ENCODE data around the gene RAPSN. TPM values are rescaled to one million over a fixed set of nuclear protein-coding genes. Genes with fewer than 3 reads are reported as not detected.

RAPSN gene
- total RNA-seq, 4 donors from 2014 or later: not detected

DNA sequence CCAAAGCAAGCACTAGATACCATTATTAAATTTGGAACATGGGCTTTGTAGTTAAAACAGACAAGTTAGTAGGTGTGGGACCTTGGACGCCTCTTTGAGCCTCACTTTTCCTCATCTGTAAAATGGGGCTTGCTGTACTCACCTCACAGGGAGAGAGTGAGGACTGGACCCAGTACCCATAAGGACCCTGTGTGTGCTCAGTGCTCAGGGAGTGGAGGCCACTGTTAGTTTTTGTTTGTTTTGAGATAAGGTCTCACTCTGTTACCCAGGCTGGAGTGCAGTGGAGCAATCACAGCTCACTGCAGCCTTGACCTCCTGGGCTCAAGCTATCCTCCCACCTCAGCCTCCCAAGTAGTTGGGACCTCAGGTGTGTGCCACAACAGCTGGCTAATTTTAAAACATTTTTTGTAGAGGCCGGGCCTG, 8.9 kb downstream of the RAPSN start:
- in situ Hi-C loops (cut with MboI; ENCODE audit: low pct_ligation_motif_present in 1 of 4, low pct_unique_long_range_greater_than_20kb in 1 of 4, low sequenced_read_pairs in 3 of 4): no loop called here
- Histone ChIP-seq H3K4me3 (no peak overlapping the region), H3K4me1 (peaks cover 0 to 9% (median 3%) of the 10 kb centered on the region in 4 donors), H3K27ac (no peak overlapping the region), H3K9me3 (no peaks in the 10 kb centered on the region), H3K27me3 (no peaks in the 10 kb centered on the region), H3K36me3 (no peaks in the 10 kb centered on the region)
- TF ChIP-seq EP300 (IDR thresholded peaks at IDR 0.05; ENCODE audit: low read depth): no peak
- TF ChIP-seq, protein P1, sequence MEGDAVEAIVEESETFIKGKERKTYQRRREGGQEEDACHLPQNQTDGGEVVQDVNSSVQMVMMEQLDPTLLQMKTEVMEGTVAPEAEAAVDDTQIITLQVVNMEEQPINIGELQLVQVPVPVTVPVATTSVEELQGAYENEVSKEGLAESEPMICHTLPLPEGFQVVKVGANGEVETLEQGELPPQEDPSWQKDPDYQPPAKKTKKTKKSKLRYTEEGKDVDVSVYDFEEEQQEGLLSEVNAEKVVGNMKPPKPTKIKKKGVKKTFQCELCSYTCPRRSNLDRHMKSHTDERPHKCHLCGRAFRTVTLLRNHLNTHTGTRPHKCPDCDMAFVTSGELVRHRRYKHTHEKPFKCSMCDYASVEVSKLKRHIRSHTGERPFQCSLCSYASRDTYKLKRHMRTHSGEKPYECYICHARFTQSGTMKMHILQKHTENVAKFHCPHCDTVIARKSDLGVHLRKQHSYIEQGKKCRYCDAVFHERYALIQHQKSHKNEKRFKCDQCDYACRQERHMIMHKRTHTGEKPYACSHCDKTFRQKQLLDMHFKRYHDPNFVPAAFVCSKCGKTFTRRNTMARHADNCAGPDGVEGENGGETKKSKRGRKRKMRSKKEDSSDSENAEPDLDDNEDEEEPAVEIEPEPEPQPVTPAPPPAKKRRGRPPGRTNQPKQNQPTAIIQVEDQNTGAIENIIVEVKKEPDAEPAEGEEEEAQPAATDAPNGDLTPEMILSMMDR (IDR thresholded peaks at IDR 0.05): no peak
- no peak for TF ChIP-seq POLR2AphosphoS5 (IDR thresholded peaks at IDR 0.05)
- no peak for TF ChIP-seq POLR2A (IDR thresholded peaks at IDR 0.05)
- intact Hi-C loops (cut with DNase I; ENCODE audit: low total_unique reads): no loop called here
- no peak for DNase-seq
- WGBS, 2 donors (ENCODE audit: low coverage in 1 of 2): 89 to 100% methylated on average over 1 to 2 of the region's 2 CpGs

DNA sequence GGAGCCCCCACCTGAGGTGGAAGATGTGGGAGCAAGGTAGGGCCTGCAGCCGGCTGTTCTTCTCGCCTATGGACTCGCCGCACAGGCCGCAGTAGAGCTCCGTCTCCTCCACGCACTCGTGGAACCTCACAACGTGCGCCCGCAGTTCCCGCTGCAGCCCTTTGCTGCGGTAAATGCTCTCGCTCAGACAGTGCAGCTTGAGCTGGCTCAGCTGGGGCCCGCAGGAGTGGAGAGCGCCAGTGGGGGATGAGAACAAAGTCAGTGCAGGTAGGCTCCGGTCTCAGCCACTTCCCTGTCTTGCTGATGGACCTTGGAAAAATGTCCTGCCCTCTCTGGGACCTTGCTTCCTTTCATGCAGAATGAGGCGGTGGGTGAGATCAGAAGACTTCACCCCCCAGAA, 10.2 kb downstream of the RAPSN start:
- in situ Hi-C loops (cut with MboI; ENCODE audit: low pct_ligation_motif_present in 1 of 4, low pct_unique_long_range_greater_than_20kb in 1 of 4, low sequenced_read_pairs in 3 of 4): no loop called here

DNA sequence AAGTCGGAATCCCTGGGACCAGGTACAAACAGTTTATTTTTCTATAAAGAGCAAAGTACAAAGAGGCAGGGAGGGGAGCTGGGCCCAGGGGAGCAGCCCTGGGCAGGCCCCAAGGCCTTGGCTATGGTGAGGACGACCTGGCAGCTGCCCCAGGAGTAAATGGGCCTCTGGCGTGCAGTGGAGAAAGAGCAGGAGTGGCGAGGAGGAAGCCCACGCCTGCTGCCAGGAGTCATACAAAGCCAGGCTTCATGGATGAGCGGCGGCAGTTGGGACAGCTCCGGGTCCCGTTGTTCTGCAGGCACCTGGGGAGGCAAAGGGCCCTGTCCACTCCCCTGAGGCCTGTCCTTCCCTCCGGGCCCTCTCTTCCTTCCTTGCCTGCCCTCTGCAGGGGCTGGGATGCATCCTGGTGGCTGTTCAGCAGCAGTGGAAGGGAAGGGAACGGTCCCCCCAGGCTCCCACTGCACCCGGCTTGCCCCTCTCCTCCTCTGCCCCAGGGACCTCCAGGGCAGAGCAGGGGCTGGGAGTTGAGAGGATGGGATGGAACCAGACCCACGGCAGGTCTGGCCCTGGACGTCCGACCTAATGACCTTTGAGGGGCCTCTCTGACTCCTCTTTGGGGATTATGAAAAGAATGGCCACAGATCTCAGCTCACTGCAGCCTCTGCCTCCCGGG, 11.1 kb downstream of the RAPSN start:
- H3K27ac ChIP-seq: no peak overlapping the region
- H3K27me3 ChIP-seq: no peaks in the 10 kb centered on the region
- H3K36me3 ChIP-seq: no peaks in the 10 kb centered on the region
- H3K9me3 ChIP-seq: no peaks in the 10 kb centered on the region
- 53% methylated on average over 16 of the region's 16 CpGs; no CpG with 5 or more reads in 1 of the 2 donors for WGBS, 2 donors (ENCODE audit: low coverage in 1 of 2)
- H3K4me1 ChIP-seq: peaks cover 0 to 9% (median 3%) of the 10 kb centered on the region in 4 donors
- peak; percentile 31 for DNase-seq
- intact Hi-C loops (cut with DNase I; ENCODE audit: low total_unique reads): no loop called here
- in situ Hi-C loops (cut with MboI; ENCODE audit: low pct_ligation_motif_present in 1 of 4, low pct_unique_long_range_greater_than_20kb in 1 of 4, low sequenced_read_pairs in 3 of 4): no loop called here
- H3K4me3 ChIP-seq: no peak overlapping the region
- TF ChIP-seq POLR2A (IDR thresholded peaks at IDR 0.05) (no peak), POLR2AphosphoS5 (IDR thresholded peaks at IDR 0.05) (no peak)
- TF ChIP-seq, protein P1 (IDR thresholded peaks at IDR 0.05): no peak

More for the DNA sequence above, 10.2 kb downstream of the RAPSN start:
- TF ChIP-seq, protein P1 (IDR thresholded peaks at IDR 0.05): no peak
- no peak for TF ChIP-seq POLR2A (IDR thresholded peaks at IDR 0.05)
- no peak for TF ChIP-seq EP300 (IDR thresholded peaks at IDR 0.05; ENCODE audit: low read depth)
- no peak for TF ChIP-seq POLR2AphosphoS5 (IDR thresholded peaks at IDR 0.05)
- DNase-seq: no peak
- Histone ChIP-seq H3K4me1 (peaks cover 0 to 9% (median 3%) of the 10 kb centered on the region in 4 donors), H3K27me3 (no peaks in the 10 kb centered on the region), H3K9me3 (no peaks in the 10 kb centered on the region), H3K4me3 (no peak overlapping the region), H3K36me3 (no peaks in the 10 kb centered on the region), H3K27ac (no peak overlapping the region)
- intact Hi-C loops (cut with DNase I; ENCODE audit: low total_unique reads): no loop called here
- 91% methylated on average over 18 of the region's 18 CpGs; no CpG with 5 or more reads in 1 of the 2 donors for WGBS, 2 donors (ENCODE audit: low coverage in 1 of 2)

GRCh38 chr11:47437218-47437745, 11.7 kb downstream of the RAPSN start:
- H3K27ac ChIP-seq: no peak overlapping the region
- no peaks in the 10 kb centered on the region for H3K27me3 ChIP-seq
- H3K4me1 ChIP-seq: peaks cover 0 to 9% (median 3%) of the 10 kb centered on the region in 4 donors
- in situ Hi-C loops (cut with MboI; ENCODE audit: low pct_ligation_motif_present in 1 of 4, low pct_unique_long_range_greater_than_20kb in 1 of 4, low sequenced_read_pairs in 3 of 4) (no loop called here), intact Hi-C loops (cut with DNase I; ENCODE audit: low total_unique reads) (no loop called here)
- no peaks in the 10 kb centered on the region for H3K36me3 ChIP-seq
- H3K9me3 ChIP-seq: no peaks in the 10 kb centered on the region
- no peak for DNase-seq
- H3K4me3 ChIP-seq: no peak overlapping the region
- 89 to 91% methylated on average over 5 to 11 of the region's 11 CpGs for WGBS, 2 donors (ENCODE audit: low coverage in 1 of 2)
- TF ChIP-seq POLR2A (IDR thresholded peaks at IDR 0.05) (no peak), POLR2AphosphoS5 (IDR thresholded peaks at IDR 0.05) (no peak), EP300 (IDR thresholded peaks at IDR 0.05; ENCODE audit: low read depth) (no peak)
- TF ChIP-seq, protein P1 (IDR thresholded peaks at IDR 0.05): no peak

Measured in transverse colon (tissue), 4 donors.